ENCODE results near the gene RHO.

DNA sequence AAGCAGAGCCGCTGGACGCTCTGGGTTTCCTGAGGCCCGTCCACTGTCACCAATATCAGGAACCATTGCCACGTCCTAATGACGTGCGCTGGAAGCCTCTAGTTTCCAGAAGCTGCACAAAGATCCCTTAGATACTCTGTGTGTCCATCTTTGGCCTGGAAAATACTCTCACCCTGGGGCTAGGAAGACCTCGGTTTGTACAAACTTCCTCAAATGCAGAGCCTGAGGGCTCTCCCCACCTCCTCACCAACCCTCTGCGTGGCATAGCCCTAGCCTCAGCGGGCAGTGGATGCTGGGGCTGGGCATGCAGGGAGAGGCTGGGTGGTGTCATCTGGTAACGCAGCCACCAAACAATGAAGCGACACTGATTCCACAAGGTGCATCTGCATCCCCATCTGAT is 3.3 kb downstream of the RHO start:
- TF ChIP-seq POLR2AphosphoS5 (IDR thresholded peaks at IDR 0.05; ENCODE audit: low read depth, low read length) (no peak), TAF1 (IDR thresholded peaks at IDR 0.05; ENCODE audit: borderline replicate concordance, low read depth, low read length) (no peak), POLR2A (IDR thresholded peaks at IDR 0.05; ENCODE audit: low read depth, low read length) (no peak)

Measured in GM12892 (cell line).